Measurements from ENCODE around the gene KCNH1. TPM values are rescaled to one million over a fixed set of nuclear protein-coding genes. Genes with fewer than 3 reads are reported as not detected.

Gene KCNH1
- polyA plus RNA-seq, 1 donor from 2014 or later, result 3.9 TPM

- Histone ChIP-seq H3K9me2 (ENCODE audit: insufficient read depth, low read length) (no peaks in the 10 kb centered on the region), H3K79me2 (replicated peaks; ENCODE audit: insufficient read depth, low read length) (no peaks in the 10 kb centered on the region), H3K27ac (ENCODE audit: low read length) (peak overlapping the region; percentile 69), H3K9me3 (ENCODE audit: low read length) (no peaks in the 10 kb centered on the region), H3K4me3 (ENCODE audit: low read length) (peak overlapping the region; percentile 81), H4K20me1 (ENCODE audit: insufficient read depth) (no peaks in the 10 kb centered on the region), H3F3A (ENCODE audit: insufficient read depth, low read length, poor library complexity, severe bottlenecking) (no peaks in the 10 kb centered on the region), H3K9ac (ENCODE audit: low read length) (peak overlapping the region; percentile 76), H3K4me2 (ENCODE audit: low read length) (peak overlapping the region; percentile 77), H3K36me3 (ENCODE audit: insufficient read depth, low read length) (no peaks in the 10 kb centered on the region), H2AFZ (ENCODE audit: low read depth, low read length) (peak overlapping the region; percentile 52), H3K27me3 (ENCODE audit: insufficient read depth, low read depth, low read length) (peaks cover 5% of the 10 kb centered on the region)
- TF ChIP-seq CTCF (IDR thresholded peaks at IDR 0.05; ENCODE audit: poor library complexity, severe bottlenecking) (no peak), RAD21 (conservative IDR thresholded peaks at IDR 0.05) (no peak), TAF1 (IDR thresholded peaks at IDR 0.05; ENCODE audit: low read depth) (no peak)
These were observed 534 bp downstream of the KCNH1 start for GRCh38 chr1:211133393-211133835.

GRCh38 chr1:211132721-211133392, 1.1 kb downstream of the KCNH1 start:
- no peaks in the 10 kb centered on the region for H3K79me2 ChIP-seq (replicated peaks; ENCODE audit: insufficient read depth, low read length)
- no peaks in the 10 kb centered on the region for H3K36me3 ChIP-seq (ENCODE audit: insufficient read depth, low read length)
- H3K9ac ChIP-seq (ENCODE audit: low read length), result peak overlapping the region; percentile 76
- H3K4me3 ChIP-seq (ENCODE audit: low read length), result peak overlapping the region; percentile 81
- H3K9me3 ChIP-seq (ENCODE audit: low read length), result no peaks in the 10 kb centered on the region
- peak overlapping the region; percentile 52 for H2AFZ ChIP-seq (ENCODE audit: low read depth, low read length)
- peak overlapping the region; percentile 77 for H3K4me2 ChIP-seq (ENCODE audit: low read length)
- no peaks in the 10 kb centered on the region for H3F3A ChIP-seq (ENCODE audit: insufficient read depth, low read length, poor library complexity, severe bottlenecking)
- no peaks in the 10 kb centered on the region for H3K9me2 ChIP-seq (ENCODE audit: insufficient read depth, low read length)
- TF ChIP-seq POLR2AphosphoS5 (IDR thresholded peaks at IDR 0.05), result peak; percentile 2
- no peak for TF ChIP-seq RAD21 (conservative IDR thresholded peaks at IDR 0.05)
- peaks cover 5% of the 10 kb centered on the region for H3K27me3 ChIP-seq (ENCODE audit: insufficient read depth, low read depth, low read length)
- no peaks in the 10 kb centered on the region for H4K20me1 ChIP-seq (ENCODE audit: insufficient read depth)
- H3K27ac ChIP-seq (ENCODE audit: low read length), result peak overlapping the region; percentile 69

- TF ChIP-seq SMC3 (conservative IDR thresholded peaks at IDR 0.05; ENCODE audit: poor library complexity) (no peak), EZH2 (IDR thresholded peaks at IDR 0.05; ENCODE audit: borderline replicate concordance, insufficient read depth, low read length, poor library complexity, severe bottlenecking) (no peak), TAF1 (IDR thresholded peaks at IDR 0.05; ENCODE audit: low read depth) (no peak), EP300 (conservative IDR thresholded peaks at IDR 0.05; ENCODE audit: poor library complexity, severe bottlenecking) (no peak)
- Histone ChIP-seq H3K79me2 (replicated peaks; ENCODE audit: insufficient read depth, low read length) (no peaks in the 10 kb centered on the region), H3F3A (ENCODE audit: insufficient read depth, low read length, poor library complexity, severe bottlenecking) (no peaks in the 10 kb centered on the region), H3K36me3 (ENCODE audit: insufficient read depth, low read length) (no peaks in the 10 kb centered on the region), H3K27ac (ENCODE audit: low read length) (no peak overlapping the region), H3K4me3 (ENCODE audit: low read length) (no peak overlapping the region), H3K9me2 (ENCODE audit: insufficient read depth, low read length) (no peaks in the 10 kb centered on the region), H3K4me2 (ENCODE audit: low read length) (no peak overlapping the region), H4K20me1 (ENCODE audit: insufficient read depth) (no peaks in the 10 kb centered on the region), H3K27me3 (ENCODE audit: insufficient read depth, low read depth, low read length) (peaks cover 5% of the 10 kb centered on the region), H3K9me3 (ENCODE audit: low read length) (no peaks in the 10 kb centered on the region), H3K9ac (ENCODE audit: low read length) (no peak overlapping the region), H2AFZ (ENCODE audit: low read depth, low read length) (no peak overlapping the region)
These were observed 4.2 kb downstream of the KCNH1 start for GRCh38 chr1:211129776-211130175.

GRCh38 chr1:211127166-211127565, 6.8 kb downstream of the KCNH1 start:
- Histone ChIP-seq H3F3A (ENCODE audit: insufficient read depth, low read length, poor library complexity, severe bottlenecking) (no peaks in the 10 kb centered on the region), H4K20me1 (ENCODE audit: insufficient read depth) (no peaks in the 10 kb centered on the region), H3K9me2 (ENCODE audit: insufficient read depth, low read length) (no peaks in the 10 kb centered on the region), H2AFZ (ENCODE audit: low read depth, low read length) (no peak overlapping the region), H3K4me2 (ENCODE audit: low read length) (no peak overlapping the region), H3K4me3 (ENCODE audit: low read length) (no peak overlapping the region), H3K27ac (ENCODE audit: low read length) (no peak overlapping the region), H3K9ac (ENCODE audit: low read length) (no peak overlapping the region), H3K36me3 (ENCODE audit: insufficient read depth, low read length) (no peaks in the 10 kb centered on the region), H3K79me2 (replicated peaks; ENCODE audit: insufficient read depth, low read length) (no peaks in the 10 kb centered on the region), H3K27me3 (ENCODE audit: insufficient read depth, low read depth, low read length) (no peaks in the 10 kb centered on the region), H3K9me3 (ENCODE audit: low read length) (no peaks in the 10 kb centered on the region)
- TF ChIP-seq EZH2 (IDR thresholded peaks at IDR 0.05; ENCODE audit: borderline replicate concordance, insufficient read depth, low read length, poor library complexity, severe bottlenecking) (no peak), MXI1 (conservative IDR thresholded peaks at IDR 0.05; ENCODE audit: poor library complexity, severe bottlenecking) (no peak)

Data from neural cell (in vitro differentiated cells).